IMR-90 (cell line): ENCODE results near the gene OGT. TPM values are rescaled to one million over a fixed set of nuclear protein-coding genes. Genes with fewer than 3 reads are reported as not detected.

Source experiments
- ATAC-seq: fragments of 200-7000 bp; cut with Tn5 transposase; 2 replicates; pipeline ENCODE4 v1.9.1; 2020; ENCODE audit warnings: low read depth, mild to moderate bottlenecking, moderate library complexity
- BruUV-seq: library from RNA; stranded (reverse); fragments of 400-500 nt; replicated peaks from 2 replicates; lab custom pipeline; 2021; lab: Mats Ljungman, UMichigan
- CTCF ChIA-PET: fragments of 300-600 bp; formaldehyde crosslinking; extraction: SDS; loops from one replicate; lab custom pipeline; 2021; ENCODE audit warnings: antibody characterized with exemption; lab: Yijun Ruan, JAX
- POLR2A ChIA-PET: fragments of 300-600 bp; sonication (Branson Sonifier 250); formaldehyde crosslinking; loops from one replicate; lab custom pipeline; 2022; ENCODE audit warnings: antibody characterized with exemption; ENCODE audit not compliant: unreplicated experiment; lab: Charles Lee
- DNase-seq: peaks from one replicate; pipeline ENCODE4 v3.0.0; 2013
- H2AFZ ChIP-seq: replicated peaks from 2 replicates; pipeline ENCODE3; 2013; ENCODE audit warnings: low read length, mild to moderate bottlenecking; ENCODE audit not compliant: poor library complexity
- H2AK5ac ChIP-seq: 2 replicates; pipeline ENCODE4 v1.6.1; 2013; ENCODE audit warnings: low read depth, low read length, inconsistent platforms
- H2AK9ac ChIP-seq: replicated peaks from 2 replicates; pipeline ENCODE3; 2013; ENCODE audit warnings: mild to moderate bottlenecking, low read depth, low read length, moderate library complexity; ENCODE audit not compliant: poor library complexity
- H2BK120ac ChIP-seq: 2 replicates; pipeline ENCODE4 v1.6.1; 2013; ENCODE audit warnings: low read depth, low read length, inconsistent platforms
- H2BK15ac ChIP-seq: 3 replicates; pipeline ENCODE4 v1.6.1; 2013; ENCODE audit warnings: low read depth, low read length, inconsistent platforms
- H2BK20ac ChIP-seq: 2 replicates; pipeline ENCODE4 v1.6.1; 2013; ENCODE audit warnings: low read depth, mild to moderate bottlenecking, inconsistent platforms, low read length, moderate library complexity
- H2BK5ac ChIP-seq: 2 replicates; pipeline ENCODE4 v1.6.1; 2013; ENCODE audit warnings: mild to moderate bottlenecking, low read depth, low read length, inconsistent platforms; ENCODE audit not compliant: poor library complexity, severe bottlenecking
- H3K14ac ChIP-seq: replicated peaks from 2 replicates; pipeline ENCODE4 v1.6.1; 2013; ENCODE audit warnings: low read depth, low read length, inconsistent platforms
- H3K18ac ChIP-seq: 2 replicates; pipeline ENCODE4 v1.6.1; 2013; ENCODE audit warnings: low read depth, low read length, control low read depth
- H3K23ac ChIP-seq: 2 replicates; pipeline ENCODE4 v1.6.1; 2013; ENCODE audit warnings: low read depth, low read length, inconsistent platforms
- H3K27ac ChIP-seq: 2 replicates; pipeline ENCODE4 v1.5.1; 2013; ENCODE audit warnings: mild to moderate bottlenecking, control low read depth, low read length; ENCODE audit not compliant: insufficient read depth
- H3K27me3 ChIP-seq: 2 replicates; pipeline ENCODE4 v1.6.1; 2013; ENCODE audit warnings: low read length; ENCODE audit not compliant: control insufficient read depth, insufficient read depth
- H3K36me3 ChIP-seq: 2 replicates; pipeline ENCODE4 v1.6.1; 2013; ENCODE audit warnings: low read length, mixed read lengths; ENCODE audit not compliant: control insufficient read depth, insufficient read depth
- H3K4ac ChIP-seq: 2 replicates; pipeline ENCODE4 v1.6.1; 2013; ENCODE audit warnings: low read depth, low read length, inconsistent platforms
- H3K4me1 ChIP-seq: 2 replicates; pipeline ENCODE4 v1.6.1; 2013; ENCODE audit warnings: low read length, mixed read lengths; ENCODE audit not compliant: control insufficient read depth, insufficient read depth
- H3K4me2 ChIP-seq: 2 replicates; pipeline ENCODE4 v1.6.1; 2013; ENCODE audit warnings: low read depth, mild to moderate bottlenecking, control low read depth, low read length, moderate library complexity
- H3K4me3 ChIP-seq: 2 replicates; pipeline ENCODE4 v1.5.1; 2013; ENCODE audit warnings: low read depth, mild to moderate bottlenecking, control low read depth, low read length, moderate library complexity; ENCODE audit not compliant: insufficient read depth
- H3K56ac ChIP-seq: 2 replicates; pipeline ENCODE4 v1.6.1; 2013; ENCODE audit warnings: low read length, inconsistent platforms; ENCODE audit not compliant: insufficient read depth; ENCODE audit errors: extremely low read depth
- H3K79me1 ChIP-seq, 2 experiments: 2 replicates each; pipeline ENCODE4 v1.6.1; 2013; ENCODE audit warnings: low read length in 2 of 2, inconsistent platforms in 1 of 2, low read depth in 1 of 2
- H3K9ac ChIP-seq: 2 replicates; pipeline ENCODE4 v1.6.1; 2013; ENCODE audit warnings: low read depth, low read length, control low read depth
- H3K9me1 ChIP-seq: 2 replicates; pipeline ENCODE4 v1.6.1; 2013; ENCODE audit warnings: low read length, inconsistent platforms; ENCODE audit not compliant: insufficient read depth
- H3K9me3 ChIP-seq: 2 replicates; pipeline ENCODE4 v1.6.1; 2013; ENCODE audit warnings: low read length; ENCODE audit not compliant: control insufficient read depth, insufficient read depth
- H4K20me1 ChIP-seq: 2 replicates; pipeline ENCODE4 v1.6.1; 2013; ENCODE audit warnings: low read length, inconsistent platforms; ENCODE audit not compliant: insufficient read depth
- H4K5ac ChIP-seq: 2 replicates; pipeline ENCODE4 v1.6.1; 2013; ENCODE audit warnings: mild to moderate bottlenecking, low read depth, low read length, control low read depth
- H4K8ac ChIP-seq, 2 experiments: 2 replicates each; pipeline ENCODE4 v1.6.1; 2013; ENCODE audit warnings: low read depth in 2 of 2, low read length in 2 of 2, control low read depth in 1 of 2, inconsistent platforms in 1 of 2
- H4K91ac ChIP-seq: 2 replicates; pipeline ENCODE4 v1.6.1; 2013; ENCODE audit warnings: low read depth, low read length, inconsistent platforms; ENCODE audit not compliant: insufficient read depth
- BHLHE40 ChIP-seq: fragments of 150-350 bp; IDR thresholded peaks from 2 replicates; pipeline ENCODE4 v1.6.1; 2016; ENCODE audit warnings: mild to moderate bottlenecking, low read depth, low read length
- CEBPB ChIP-seq: IDR thresholded peaks from 2 replicates; pipeline ENCODE4 v1.6.1; 2012; ENCODE audit warnings: low read depth, low read length, improper control_type of control experiment
- CHD1 ChIP-seq: IDR thresholded peaks from 2 replicates; pipeline ENCODE4 v1.6.1; 2012; ENCODE audit warnings: low read depth, low read length, improper control_type of control experiment
- CTCF ChIP-seq: conservative IDR thresholded peaks from 2 replicates; pipeline ENCODE4 v1.5.1; 2012; ENCODE audit warnings: mild to moderate bottlenecking, low read depth, low read length, improper control_type of control experiment
- ELK1 ChIP-seq: fragments of 150-350 bp; IDR thresholded peaks from 2 replicates; pipeline ENCODE4 v1.6.1; 2016; ENCODE audit warnings: low read depth, mild to moderate bottlenecking, low read length, moderate library complexity, borderline replicate concordance
- FOS ChIP-seq: fragments of 150-350 bp; IDR thresholded peaks from 2 replicates; pipeline ENCODE4 v1.6.1; 2016; ENCODE audit warnings: low read depth, low read length
- MAFK ChIP-seq: IDR thresholded peaks from 2 replicates; pipeline ENCODE4 v1.6.1; 2012; ENCODE audit warnings: low read depth, low read length, improper control_type of control experiment
- MAZ ChIP-seq: IDR thresholded peaks from 2 replicates; pipeline ENCODE4 v1.6.1; 2012; ENCODE audit warnings: low read depth, mild to moderate bottlenecking, low read length, improper control_type of control experiment, moderate library complexity, borderline replicate concordance
- MXI1 ChIP-seq: IDR thresholded peaks from 2 replicates; pipeline ENCODE4 v1.6.1; 2012; ENCODE audit warnings: low read depth, mild to moderate bottlenecking, low read length, moderate library complexity, borderline replicate concordance
- NFE2L2 ChIP-seq: fragments of 150-350 bp; IDR thresholded peaks from 2 replicates; pipeline ENCODE4 v1.6.1; 2016; ENCODE audit warnings: low read depth, mild to moderate bottlenecking, low read length
- POLR2A ChIP-seq: IDR thresholded peaks from 2 replicates; pipeline ENCODE4 v1.6.1; 2012; ENCODE audit warnings: mild to moderate bottlenecking, low read depth, low read length
- RAD21 ChIP-seq: IDR thresholded peaks from 2 replicates; pipeline ENCODE4 v1.6.1; 2012; ENCODE audit warnings: low read length, improper control_type of control experiment
- RCOR1 ChIP-seq: IDR thresholded peaks from 2 replicates; pipeline ENCODE4 v1.6.1; 2012; ENCODE audit warnings: mild to moderate bottlenecking, low read length, improper control_type of control experiment; ENCODE audit not compliant: insufficient replicate concordance
- RFX5 ChIP-seq: IDR thresholded peaks from 2 replicates; pipeline ENCODE4 v1.8.0; 2012; ENCODE audit warnings: low read depth, mild to moderate bottlenecking, low read length, moderate library complexity
- SMC3 ChIP-seq: fragments of 150-350 bp; IDR thresholded peaks from 2 replicates; pipeline ENCODE4 v1.6.1; 2016; ENCODE audit warnings: low read depth, mild to moderate bottlenecking, antibody characterized with exemption, low read length, moderate library complexity
- USF2 ChIP-seq: fragments of 150-350 bp; IDR thresholded peaks from 2 replicates; pipeline ENCODE4 v1.6.1; 2017; ENCODE audit warnings: mild to moderate bottlenecking, antibody characterized with exemption, low read length, low read depth
- WGBS, 2 experiments: methylation state at CpG; one replicate each; pipeline versions ENCODE4 v1.1.5 to v1.1.7; 2013; ENCODE audit warnings: missing lambda C conversion rate in 2 of 2; ENCODE audit not compliant: insufficient read length in 1 of 2; ENCODE audit errors: extremely low coverage in 2 of 2; 5-methylcytosine and 5-hydroxymethylcytosine counted together
- dilution Hi-C: fragments of 300-500 bp; cut with HindIII; formaldehyde crosslinking; loops from one replicate; pipeline ENCODE4 v1.14.3; 2018; ENCODE audit warnings: low sequenced_read_pairs; ENCODE audit not compliant: unreplicated experiment
- in situ Hi-C: fragments of 300-500 bp; cut with MboI; formaldehyde crosslinking; loops from 3 replicates; pipeline ENCODE4 v1.14.3; 2019; ENCODE audit warnings: low sequenced_read_pairs, inconsistent platforms, mixed read lengths
- intact Hi-C: fragments of 100-400 bp; cut with micrococcal nuclease; formaldehyde crosslinking; loops from 2 replicates; pipeline ENCODE4 v1.10.0; 2022
- polyA plus RNA-seq, 3 experiments: library from polyadenylated mRNA; depleted of rRNA; stranded (reverse); fragments of >200 nt; gene quantifications; 2 replicates each; pipeline ENCODE4 v1.2.3, GENCODE V29; 2012; ENCODE audit warnings: low replicate concordance in 1 of 3
- total RNA-seq: library from RNA; depleted of rRNA; stranded (reverse); fragments of >200 nt; gene quantifications from 2 replicates; pipeline ENCODE4 v1.2.3, GENCODE V29; 2012

The OGT gene
- total and polyA plus RNA-seq, 2 of the 4 experiments (the other 2 are of a cell fraction): 80.7 to 113 TPM

GRCh38 chrX:71537743-71538142 is 4.8 kb downstream of the OGT start:
- Histone ChIP-seq H3K9ac (no peak overlapping the region), H3K36me3 (0 out of 2 replicates have a peak, but pooled peaks cover 4% of the 10 kb centered on the region), H2BK15ac (no peak overlapping the region), H4K8ac (no peak overlapping the region), H3K27ac (no peak overlapping the region), H3K56ac (no peak overlapping the region), H3K18ac (no peak overlapping the region), H4K5ac (no peak overlapping the region), H2BK120ac (no peak overlapping the region), H3K4me1 (peaks cover 2% of the 10 kb centered on the region; the same call in 1 of the 2 replicates), H3K14ac (no peak overlapping the region), H3K4me2 (no peak overlapping the region), H2AFZ (no peak overlapping the region), H2AK9ac (no peak overlapping the region), H4K91ac (no peak overlapping the region), H2BK5ac (no peak overlapping the region), H3K27me3 (no peaks in the 10 kb centered on the region), H3K4me3 (no peak overlapping the region), H3K4ac (no peak overlapping the region), H3K79me1 (peaks cover 6 to 12% of the 10 kb centered on the region in 2 experiments; a peak in 1 of 4 replicates), H3K23ac (no peak overlapping the region), H2BK20ac (no peak overlapping the region), H3K9me3 (no peaks in the 10 kb centered on the region), H4K20me1 (peaks cover 61% of the 10 kb centered on the region), H2AK5ac (no peak overlapping the region), H3K9me1 (peaks cover 4% of the 10 kb centered on the region; the same call in 1 of the 2 replicates)
- dilution Hi-C loops: no loop called here
- in situ Hi-C loops: no loop called here
- no CpG with 5 or more reads among the region's 9 CpGs for WGBS, 2 experiments
- no TSS peak for BruUV-seq
- ChIA-PET CTCF (no interaction called here), POLR2A (no interaction called here)
- ATAC-seq (no peak), DNase-seq (no peak)
- intact Hi-C loops: no loop called here
- TF ChIP-seq USF2: no peak
- no peak for TF ChIP-seq POLR2A
- TF ChIP-seq FOS: no peak
- TF ChIP-seq NFE2L2: no peak
- TF ChIP-seq CTCF: no peak
- no peak for TF ChIP-seq RFX5
- TF ChIP-seq BHLHE40: no peak
- TF ChIP-seq ELK1: no peak
- no peak for TF ChIP-seq RCOR1
- no peak for TF ChIP-seq MXI1
- no peak for TF ChIP-seq CEBPB
- no peak for TF ChIP-seq RAD21
- TF ChIP-seq MAFK: no peak
- TF ChIP-seq CHD1: no peak
- no peak for TF ChIP-seq SMC3
- TF ChIP-seq MAZ: no peak
